Mucosa of stomach (tissue), 1 donor: ENCODE results near the gene ADA.

Experiments
- H3K27me3 ChIP-seq: one replicate; pipeline ENCODE4 v1.7.0; 2013; ENCODE audit warnings: mild to moderate bottlenecking, low read length; ENCODE audit not compliant: control insufficient read depth, insufficient read depth
- H3K36me3 ChIP-seq: one replicate; pipeline ENCODE4 v1.7.0; 2013; ENCODE audit warnings: low read length; ENCODE audit not compliant: control insufficient read depth, insufficient read depth
- H3K4me1 ChIP-seq: one replicate; pipeline ENCODE4 v1.7.0; 2013; ENCODE audit warnings: mild to moderate bottlenecking, low read length; ENCODE audit not compliant: control insufficient read depth, insufficient read depth
- H3K4me3 ChIP-seq: one replicate; pipeline ENCODE4 v1.7.0; 2013; ENCODE audit warnings: low read length
- H3K9ac ChIP-seq: one replicate; pipeline ENCODE4 v1.7.0; 2013; ENCODE audit warnings: mild to moderate bottlenecking, low read length, moderate library complexity
- H3K9me3 ChIP-seq: one replicate; pipeline ENCODE4 v1.7.0; 2013; ENCODE audit warnings: mild to moderate bottlenecking, low read length, moderate library complexity; ENCODE audit not compliant: control insufficient read depth
- donor health status: Pancreatic carcinoma.

The ADA gene

GRCh38 chr20:44640522-44640921 is 11.0 kb downstream of the ADA start:
- Histone ChIP-seq H3K9me3 (no peaks in the 10 kb centered on the region), H3K36me3 (no peaks in the 10 kb centered on the region), H3K4me1 (peaks cover 23% of the 10 kb centered on the region), H3K27me3 (no peaks in the 10 kb centered on the region), H3K9ac (no peak overlapping the region), H3K4me3 (no peak overlapping the region)

GRCh38 chr20:44637522-44638372 is 13.8 kb downstream of the ADA start:
- Histone ChIP-seq H3K27me3 (no peaks in the 10 kb centered on the region), H3K9ac (no peak overlapping the region), H3K9me3 (no peaks in the 10 kb centered on the region), H3K4me1 (peaks cover 11% of the 10 kb centered on the region), H3K36me3 (no peaks in the 10 kb centered on the region), H3K4me3 (no peak overlapping the region)

- Histone ChIP-seq H3K4me1 (peaks cover 4% of the 10 kb centered on the region), H3K36me3 (no peaks in the 10 kb centered on the region)
Observed at GRCh38 chr20:44637042-44637441, 14.5 kb downstream of the ADA start.

GRCh38 chr20:44635877-44636276 is 15.6 kb downstream of the ADA start:
- no peak overlapping the region for H3K9ac ChIP-seq
- no peaks in the 10 kb centered on the region for H3K4me1 ChIP-seq
- no peak overlapping the region for H3K4me3 ChIP-seq
- H3K9me3 ChIP-seq = no peaks in the 10 kb centered on the region
- no peaks in the 10 kb centered on the region for H3K27me3 ChIP-seq
- H3K36me3 ChIP-seq = no peaks in the 10 kb centered on the region

More at GRCh38 chr20:44637042-44637441, 14.5 kb downstream of the ADA start:
- no peaks in the 10 kb centered on the region for H3K9me3 ChIP-seq
- no peak overlapping the region for H3K9ac ChIP-seq
- no peaks in the 10 kb centered on the region for H3K27me3 ChIP-seq
- H3K4me3 ChIP-seq = no peak overlapping the region

GRCh38 chr20:44633872-44634600 is 17.5 kb downstream of the ADA start:
- H3K4me3 ChIP-seq = no peak overlapping the region
- H3K36me3 ChIP-seq = no peaks in the 10 kb centered on the region
- no peaks in the 10 kb centered on the region for H3K27me3 ChIP-seq
- no peaks in the 10 kb centered on the region for H3K9me3 ChIP-seq
- H3K9ac ChIP-seq = no peak overlapping the region
- H3K4me1 ChIP-seq = no peaks in the 10 kb centered on the region

- Histone ChIP-seq H3K9ac (no peak overlapping the region), H3K4me3 (no peak overlapping the region), H3K36me3 (no peaks in the 10 kb centered on the region), H3K27me3 (no peaks in the 10 kb centered on the region), H3K4me1 (no peaks in the 10 kb centered on the region), H3K9me3 (no peaks in the 10 kb centered on the region)
Observed at GRCh38 chr20:44633187-44633810, 18.2 kb downstream of the ADA start.

GRCh38 chr20:44632103-44632752 is 19.3 kb downstream of the ADA start:
- Histone ChIP-seq H3K9ac (no peak overlapping the region), H3K27me3 (no peaks in the 10 kb centered on the region), H3K9me3 (no peaks in the 10 kb centered on the region), H3K4me1 (no peaks in the 10 kb centered on the region), H3K4me3 (no peak overlapping the region), H3K36me3 (no peaks in the 10 kb centered on the region)

GRCh38 chr20:44630297-44630696 is 21.2 kb downstream of the ADA start:
- no peaks in the 10 kb centered on the region for H3K4me1 ChIP-seq
- H3K36me3 ChIP-seq = no peaks in the 10 kb centered on the region
- H3K9me3 ChIP-seq = no peaks in the 10 kb centered on the region
- H3K9ac ChIP-seq = no peak overlapping the region
- H3K4me3 ChIP-seq = no peak overlapping the region
- no peaks in the 10 kb centered on the region for H3K27me3 ChIP-seq

- Histone ChIP-seq H3K36me3 (no peaks in the 10 kb centered on the region), H3K9ac (no peak overlapping the region), H3K9me3 (no peaks in the 10 kb centered on the region)
Observed at GRCh38 chr20:44629542-44629941, 22.0 kb downstream of the ADA start.

GRCh38 chr20:44629017-44629385 is 22.5 kb downstream of the ADA start:
- Histone ChIP-seq H3K4me1 (no peaks in the 10 kb centered on the region), H3K27me3 (no peaks in the 10 kb centered on the region), H3K36me3 (no peaks in the 10 kb centered on the region), H3K9me3 (no peaks in the 10 kb centered on the region), H3K4me3 (no peak overlapping the region), H3K9ac (no peak overlapping the region)

More at GRCh38 chr20:44629542-44629941, 22.0 kb downstream of the ADA start:
- Histone ChIP-seq H3K27me3 (no peaks in the 10 kb centered on the region), H3K4me3 (no peak overlapping the region), H3K4me1 (no peaks in the 10 kb centered on the region)

GRCh38 chr20:44627364-44628010 is 24.0 kb downstream of the ADA start:
- H3K36me3 ChIP-seq = no peaks in the 10 kb centered on the region
- H3K9ac ChIP-seq = no peak overlapping the region
- no peaks in the 10 kb centered on the region for H3K9me3 ChIP-seq
- no peaks in the 10 kb centered on the region for H3K27me3 ChIP-seq
- H3K4me3 ChIP-seq = no peak overlapping the region
- H3K4me1 ChIP-seq = no peaks in the 10 kb centered on the region
